ENCODE measurements around the gene RAB8B. TPM values are rescaled to one million over a fixed set of nuclear protein-coding genes. Genes with fewer than 3 reads are reported as not detected.

RAB8B gene
- total RNA-seq, 1 experiment from 2014 or later: 33.8 TPM

DNA sequence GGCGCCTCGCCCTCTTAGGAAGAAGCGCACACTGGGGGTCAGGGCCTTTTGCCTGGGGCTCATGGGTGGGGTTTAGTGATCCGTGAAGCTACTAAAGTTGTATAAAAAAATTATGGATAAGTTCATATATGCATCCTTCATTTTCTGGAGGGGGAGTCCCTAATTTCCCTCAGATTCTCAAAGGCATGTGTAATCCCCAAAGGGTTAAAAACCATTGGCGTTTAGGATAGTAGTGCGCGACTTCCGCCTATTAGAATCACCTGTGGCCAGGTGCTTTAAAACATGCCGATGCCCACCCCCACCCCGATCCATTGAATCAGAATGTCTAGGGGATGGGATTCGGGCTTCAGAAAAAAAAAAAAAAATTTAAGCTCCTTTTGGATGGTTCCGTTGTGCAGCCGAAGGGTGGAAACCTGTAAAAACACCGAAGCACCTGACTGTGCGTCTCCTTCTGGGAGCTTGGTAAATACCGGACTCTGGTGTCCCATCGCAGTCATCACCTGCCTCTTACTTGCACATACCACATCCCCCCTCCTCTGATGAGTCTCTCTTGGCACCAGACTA, 88.6 kb downstream of the RAB8B start:
- Histone ChIP-seq H3K79me2 (ENCODE audit: insufficient read depth, low read length) (no peaks in the 10 kb centered on the region), H3K23ac (ENCODE audit: insufficient read length, low read depth, low read length) (no peak overlapping the region), H4K20me1 (ENCODE audit: control insufficient read depth, insufficient read depth, insufficient read length) (no peaks in the 10 kb centered on the region), H3K79me1 (ENCODE audit: insufficient read depth, low read depth, low read length, poor library complexity, severe bottlenecking) (no peaks in the 10 kb centered on the region), H4K91ac (ENCODE audit: insufficient read length, low read depth, low read length) (no peak overlapping the region), H3K14ac (ENCODE audit: insufficient read depth, low read length) (peak overlapping the region; percentile 38), H2AK5ac (ENCODE audit: insufficient read length, low read length) (no peak overlapping the region), H4K8ac (replicated peaks; ENCODE audit: insufficient read length, low read depth, low read length) (no peak overlapping the region), H3K9me3 (ENCODE audit: control insufficient read depth, low read depth, low read length) (no peaks in the 10 kb centered on the region), H2BK12ac (ENCODE audit: insufficient read length, low read depth, low read length) (peak overlapping the region; percentile 66), H3T11ph (ENCODE audit: low read length) (no peak overlapping the region), H3K18ac (ENCODE audit: insufficient read length, low read depth, low read length) (peak overlapping the region; percentile 78), H3K27ac (ENCODE audit: insufficient read length, low read depth, low read length) (no peak overlapping the region), H3K23me2 (ENCODE audit: insufficient read length, low read depth, low read length, poor library complexity, severe bottlenecking) (peaks cover 13% of the 10 kb centered on the region), H3K56ac (ENCODE audit: insufficient read length, low read depth, low read length) (no peak overlapping the region), H2AFZ (ENCODE audit: low read length) (peak overlapping the region; percentile 50), H3K9ac (ENCODE audit: extremely low read depth, insufficient read length, low read length) (no peak overlapping the region), H2BK5ac (ENCODE audit: insufficient read length, low read length) (no peak overlapping the region), H3K27me3 (ENCODE audit: insufficient read depth, low read length) (no peaks in the 10 kb centered on the region), H2BK20ac (ENCODE audit: low read depth, low read length, poor library complexity, severe bottlenecking) (no peak overlapping the region), H4K5ac (ENCODE audit: insufficient read length, low read depth, low read length) (no peak overlapping the region), H2BK120ac (ENCODE audit: low read depth, low read length, poor library complexity, severe bottlenecking) (no peak overlapping the region), H3K4me1 (ENCODE audit: insufficient read depth, low read length) (peaks cover 2% of the 10 kb centered on the region; the same call in 1 of the 2 replicates), H3K4me2 (ENCODE audit: insufficient read depth, insufficient read length, low read length) (peak overlapping the region; percentile 99), H3K4ac (ENCODE audit: low read depth, low read length) (no peak overlapping the region), H2BK15ac (ENCODE audit: low read depth, low read length) (no peak overlapping the region)
- DNase-seq: peak; percentile 46
- WGBS (ENCODE audit: extremely low coverage, insufficient read length, low lambda C conversion rate): no CpG with 5 or more reads among the region's 17 CpGs
- Mint-ChIP-seq H3K4me3 (peak overlapping the region; percentile 77 to 84), H3K27me3 (ENCODE audit: low read depth) (peaks cover 6% of the 10 kb centered on the region), H3K9me3 (peaks cover 9% of the 10 kb centered on the region in 2 experiments), H3K4me1 (peaks cover 23% of the 10 kb centered on the region in 2 experiments), H3K27ac (no peak overlapping the region; a peak in 1 of 7 replicates), H3K36me3 (ENCODE audit: insufficient read depth in 1 of 3, low read depth in 3 of 3) (peaks cover 4 to 19% (median 13%) of the 10 kb centered on the region in 3 experiments)
- TF ChIP-seq, protein P1, sequence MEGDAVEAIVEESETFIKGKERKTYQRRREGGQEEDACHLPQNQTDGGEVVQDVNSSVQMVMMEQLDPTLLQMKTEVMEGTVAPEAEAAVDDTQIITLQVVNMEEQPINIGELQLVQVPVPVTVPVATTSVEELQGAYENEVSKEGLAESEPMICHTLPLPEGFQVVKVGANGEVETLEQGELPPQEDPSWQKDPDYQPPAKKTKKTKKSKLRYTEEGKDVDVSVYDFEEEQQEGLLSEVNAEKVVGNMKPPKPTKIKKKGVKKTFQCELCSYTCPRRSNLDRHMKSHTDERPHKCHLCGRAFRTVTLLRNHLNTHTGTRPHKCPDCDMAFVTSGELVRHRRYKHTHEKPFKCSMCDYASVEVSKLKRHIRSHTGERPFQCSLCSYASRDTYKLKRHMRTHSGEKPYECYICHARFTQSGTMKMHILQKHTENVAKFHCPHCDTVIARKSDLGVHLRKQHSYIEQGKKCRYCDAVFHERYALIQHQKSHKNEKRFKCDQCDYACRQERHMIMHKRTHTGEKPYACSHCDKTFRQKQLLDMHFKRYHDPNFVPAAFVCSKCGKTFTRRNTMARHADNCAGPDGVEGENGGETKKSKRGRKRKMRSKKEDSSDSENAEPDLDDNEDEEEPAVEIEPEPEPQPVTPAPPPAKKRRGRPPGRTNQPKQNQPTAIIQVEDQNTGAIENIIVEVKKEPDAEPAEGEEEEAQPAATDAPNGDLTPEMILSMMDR (conservative IDR thresholded peaks at IDR 0.05): no peak

All from H9 (cell line).